IPS-20b (cell line): Measurements from ENCODE around the gene ZNF888.
"Not testable (repeated sequence)": the region's sequence is repeated elsewhere in the genome, so short reads cannot be mapped to it uniquely, and the experiment has no call there.

Experiments used
- H3K27ac ChIP-seq: one replicate; pipeline ENCODE4 v1.5.1; 2013; ENCODE audit warnings: low read length
- H3K27me3 ChIP-seq: 2 replicates; pipeline ENCODE4 v1.6.1; 2013; ENCODE audit warnings: mild to moderate bottlenecking, low read length, inconsistent platforms; ENCODE audit not compliant: insufficient read depth
- H3K36me3 ChIP-seq: 2 replicates; pipeline ENCODE4 v1.6.1; 2013; ENCODE audit warnings: low read depth, mild to moderate bottlenecking, inconsistent platforms, low read length, moderate library complexity; ENCODE audit not compliant: insufficient read depth
- H3K4me1 ChIP-seq: 2 replicates; pipeline ENCODE4 v1.6.1; 2013; ENCODE audit warnings: mild to moderate bottlenecking, control low read depth, inconsistent platforms, low read length, moderate library complexity; ENCODE audit not compliant: insufficient read depth
- H3K4me3 ChIP-seq: 2 replicates; pipeline ENCODE4 v1.5.1; 2013; ENCODE audit warnings: mild to moderate bottlenecking, low read length, inconsistent platforms
- H3K9ac ChIP-seq: 2 replicates; pipeline ENCODE4 v1.6.1; 2013; ENCODE audit warnings: low read depth, mild to moderate bottlenecking, inconsistent platforms, low read length, moderate library complexity
- H3K9me3 ChIP-seq: 2 replicates; pipeline ENCODE4 v1.6.1; 2013; ENCODE audit warnings: mild to moderate bottlenecking, low read depth, low read length, inconsistent platforms; ENCODE audit not compliant: insufficient read depth

The ZNF888 gene

GRCh38 chr19:52898101-52898500 lies 25.1 kb downstream of the ZNF888 start:
- H3K36me3 ChIP-seq = peaks cover 20% of the 10 kb centered on the region
- H3K4me3 ChIP-seq = peak overlapping the region; percentile 100
- H3K4me1 ChIP-seq = peaks cover 8% of the 10 kb centered on the region; the same call in 1 of the 2 replicates
- no peak overlapping the region for H3K27ac ChIP-seq
- peak overlapping the region; percentile 79; the same call in 1 of the 2 replicates for H3K9ac ChIP-seq
- H3K9me3 ChIP-seq = no peaks in the 10 kb centered on the region
- no peaks in the 10 kb centered on the region for H3K27me3 ChIP-seq

GRCh38 chr19:52897138-52897935 lies 25.9 kb downstream of the ZNF888 start, which contains the start of gene ZNF320:
TSS of gene ZNF320 (minus strand) at chr19:52897635. CDS start at chr19:52890255, 7,380 bp downstream.
- Histone ChIP-seq H3K9me3 (no peaks in the 10 kb centered on the region), H3K27me3 (no peaks in the 10 kb centered on the region), H3K4me1 (peaks cover 8% of the 10 kb centered on the region; the same call in 1 of the 2 replicates), H3K27ac (peak within 1 kb of the TSS; percentile 98), H3K4me3 (peak within 1 kb of the TSS; percentile 100), H3K36me3 (peaks cover 20% of the 10 kb centered on the region), H3K9ac (peak within 1 kb of the TSS; percentile 99)

- peak overlapping the region; percentile 99 for H3K9ac ChIP-seq
- peaks cover 8% of the 10 kb centered on the region; the same call in 1 of the 2 replicates for H3K4me1 ChIP-seq
- H3K27ac ChIP-seq = peak overlapping the region; percentile 98
Measured at GRCh38 chr19:52896431-52897137, 26.6 kb downstream of the ZNF888 start.

GRCh38 chr19:52891336-52891735 lies 31.9 kb downstream of the ZNF888 start:
- no peak overlapping the region for H3K27ac ChIP-seq
- H3K9me3 ChIP-seq = no peaks in the 10 kb centered on the region
- peaks cover 74% of the 10 kb centered on the region for H3K36me3 ChIP-seq

More at GRCh38 chr19:52896431-52897137, 26.6 kb downstream of the ZNF888 start:
- H3K9me3 ChIP-seq = no peaks in the 10 kb centered on the region
- peaks cover 26% of the 10 kb centered on the region for H3K36me3 ChIP-seq
- H3K4me3 ChIP-seq = peak overlapping the region; percentile 100
- no peaks in the 10 kb centered on the region for H3K27me3 ChIP-seq

GRCh38 chr19:52889931-52890330 lies 33.3 kb downstream of the ZNF888 start:
- H3K9ac ChIP-seq = no peak overlapping the region
- no peaks in the 10 kb centered on the region for H3K27me3 ChIP-seq
- peaks cover 81% of the 10 kb centered on the region for H3K36me3 ChIP-seq
- no peaks in the 10 kb centered on the region for H3K4me1 ChIP-seq
- no peak overlapping the region for H3K27ac ChIP-seq
- no peak overlapping the region for H3K4me3 ChIP-seq
- no peaks in the 10 kb centered on the region for H3K9me3 ChIP-seq

More at GRCh38 chr19:52891336-52891735, 31.9 kb downstream of the ZNF888 start:
- Histone ChIP-seq H3K9ac (no peak overlapping the region), H3K4me3 (no peak overlapping the region), H3K27me3 (no peaks in the 10 kb centered on the region), H3K4me1 (no peaks in the 10 kb centered on the region)

GRCh38 chr19:52889076-52889475 lies 34.2 kb downstream of the ZNF888 start:
- no peaks in the 10 kb centered on the region for H3K4me1 ChIP-seq
- H3K4me3 ChIP-seq = no peak overlapping the region
- no peaks in the 10 kb centered on the region for H3K9me3 ChIP-seq
- no peaks in the 10 kb centered on the region for H3K27me3 ChIP-seq
- no peak overlapping the region for H3K27ac ChIP-seq
- peaks cover 81% of the 10 kb centered on the region for H3K36me3 ChIP-seq
- no peak overlapping the region for H3K9ac ChIP-seq

- no peaks in the 10 kb centered on the region for H3K4me1 ChIP-seq
- peaks cover 81% of the 10 kb centered on the region for H3K36me3 ChIP-seq
- no peak overlapping the region for H3K27ac ChIP-seq
- no peak overlapping the region for H3K4me3 ChIP-seq
- H3K9me3 ChIP-seq = peaks cover 15% of the 10 kb centered on the region
- H3K27me3 ChIP-seq = no peaks in the 10 kb centered on the region
- H3K9ac ChIP-seq = no peak overlapping the region
Measured at GRCh38 chr19:52880895-52881389, 42.3 kb downstream of the ZNF888 start.

GRCh38 chr19:52872996-52873395 lies 50.2 kb downstream of the ZNF888 start:
- not testable (repeated sequence) for H3K4me3 ChIP-seq, H3K9ac ChIP-seq, H3K4me1 ChIP-seq, H3K27me3 ChIP-seq, H3K9me3 ChIP-seq, H3K36me3 ChIP-seq, H3K27ac ChIP-seq

GRCh38 chr19:52871466-52871865 lies 51.8 kb downstream of the ZNF888 start:
- Histone ChIP-seq H3K4me3 (no peak overlapping the region), H3K9me3 (no peaks in the 10 kb centered on the region), H3K4me1 (no peaks in the 10 kb centered on the region), H3K9ac (no peak overlapping the region), H3K27ac (no peak overlapping the region), H3K27me3 (no peaks in the 10 kb centered on the region), H3K36me3 (no peaks in the 10 kb centered on the region)

GRCh38 chr19:52868031-52868430 lies 55.2 kb downstream of the ZNF888 start:
- H3K4me1 ChIP-seq, H3K27ac ChIP-seq, H3K4me3 ChIP-seq, H3K36me3 ChIP-seq, H3K27me3 ChIP-seq, H3K9ac ChIP-seq, H3K9me3 ChIP-seq: not testable (repeated sequence)

GRCh38 chr19:52857378-52858191 lies 65.6 kb downstream of the ZNF888 start, which contains the start of gene ZNF468:
TSS of gene ZNF468 (minus strand) at chr19:52857619. CDS start at chr19:52854272, 3,347 bp downstream.
- not testable (repeated sequence) for H3K9me3 ChIP-seq, H3K27me3 ChIP-seq, H3K4me1 ChIP-seq, H3K27ac ChIP-seq
- Histone ChIP-seq H3K4me3 (peak within 1 kb of the TSS; percentile 91), H3K9ac (peak within 1 kb of the TSS; percentile 76; the same call in 1 of the 2 replicates), H3K36me3 (peaks cover 16% of the 10 kb centered on the region)
